NCI-H128 (cell line): ENCODE measurements around the gene CSRNP3.

Source experiments
- DNase-seq: peaks from one replicate; lab custom pipeline; 2025; ENCODE audit not compliant: unreplicated experiment; lab: John Stamatoyannopoulos, UW

CSRNP3 gene

GRCh38 chr2:165678882-165679281, 209.4 kb downstream of the CSRNP3 start:
- DNase-seq: no peak

- no peak for DNase-seq
These were observed 210.1 kb downstream of the CSRNP3 start for GRCh38 chr2:165679621-165680020.

- DNase-seq: no peak
These were observed 212.3 kb downstream of the CSRNP3 start for GRCh38 chr2:165681841-165682240.

DNA sequence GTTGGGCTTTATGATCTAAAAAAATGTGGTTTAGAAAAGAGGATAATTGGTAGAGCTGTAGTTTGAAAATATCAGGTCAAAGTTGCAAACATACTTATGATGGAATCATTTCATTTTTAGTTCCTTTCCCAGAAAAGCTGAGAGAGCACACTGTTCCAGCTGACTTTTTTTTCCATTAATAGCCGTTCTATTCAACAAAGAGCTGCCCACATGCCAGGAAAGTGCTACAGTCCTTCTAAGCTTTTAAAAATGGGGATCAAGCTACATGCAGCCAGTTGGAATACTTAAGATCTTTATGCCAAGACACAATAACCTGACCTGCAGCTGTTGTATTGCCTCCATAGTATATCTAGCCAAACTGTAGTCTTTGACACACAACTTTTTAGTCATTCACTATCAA, 213.0 kb downstream of the CSRNP3 start:
- DNase-seq: no peak

DNA sequence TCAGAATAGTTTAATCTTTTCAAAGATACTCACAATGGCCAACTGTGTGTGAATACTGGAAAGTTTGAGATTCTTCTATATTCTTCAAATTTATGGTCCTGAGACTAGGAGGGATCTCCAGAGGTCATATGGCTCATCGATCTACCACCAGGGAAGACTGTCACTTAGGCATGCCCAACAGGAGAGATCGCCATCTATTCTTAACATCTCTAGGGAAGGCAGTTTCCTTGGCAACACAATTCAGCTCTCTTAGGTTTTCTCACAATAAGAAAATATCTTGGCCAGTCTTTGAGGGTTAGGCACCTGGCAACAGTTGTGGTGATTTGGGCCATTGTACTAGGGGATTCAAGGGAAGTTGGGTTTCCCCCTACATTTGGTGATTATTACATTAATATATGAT, 217.3 kb downstream of the CSRNP3 start:
- no peak for DNase-seq

- no peak for DNase-seq
These were observed 218.0 kb downstream of the CSRNP3 start for GRCh38 chr2:165687426-165688002.

DNA sequence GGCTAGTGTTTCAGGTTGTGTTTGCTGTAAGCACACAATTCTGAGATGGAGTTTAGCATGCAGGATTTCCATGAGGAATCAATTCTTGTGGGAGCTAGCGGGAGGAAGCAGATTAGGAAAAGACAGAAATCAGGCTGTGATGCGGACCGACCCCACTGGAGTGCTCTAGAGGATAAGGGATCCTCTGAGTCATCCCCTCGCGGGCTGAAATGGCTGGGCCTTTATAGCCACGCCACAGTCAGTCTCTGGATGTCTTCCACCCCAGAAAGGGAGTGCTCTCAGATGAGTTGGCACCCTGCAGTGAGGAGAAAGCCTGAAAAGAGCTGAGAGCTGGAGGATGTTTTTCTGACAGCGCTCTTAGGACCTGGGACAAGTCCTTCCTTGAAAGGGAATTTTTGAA, 222.1 kb downstream of the CSRNP3 start:
- no peak for DNase-seq

- DNase-seq: no peak
These were observed 223.4 kb downstream of the CSRNP3 start for GRCh38 chr2:165692906-165693305.

GRCh38 chr2:165693838-165694237, 224.3 kb downstream of the CSRNP3 start:
- DNase-seq: no peak

DNA sequence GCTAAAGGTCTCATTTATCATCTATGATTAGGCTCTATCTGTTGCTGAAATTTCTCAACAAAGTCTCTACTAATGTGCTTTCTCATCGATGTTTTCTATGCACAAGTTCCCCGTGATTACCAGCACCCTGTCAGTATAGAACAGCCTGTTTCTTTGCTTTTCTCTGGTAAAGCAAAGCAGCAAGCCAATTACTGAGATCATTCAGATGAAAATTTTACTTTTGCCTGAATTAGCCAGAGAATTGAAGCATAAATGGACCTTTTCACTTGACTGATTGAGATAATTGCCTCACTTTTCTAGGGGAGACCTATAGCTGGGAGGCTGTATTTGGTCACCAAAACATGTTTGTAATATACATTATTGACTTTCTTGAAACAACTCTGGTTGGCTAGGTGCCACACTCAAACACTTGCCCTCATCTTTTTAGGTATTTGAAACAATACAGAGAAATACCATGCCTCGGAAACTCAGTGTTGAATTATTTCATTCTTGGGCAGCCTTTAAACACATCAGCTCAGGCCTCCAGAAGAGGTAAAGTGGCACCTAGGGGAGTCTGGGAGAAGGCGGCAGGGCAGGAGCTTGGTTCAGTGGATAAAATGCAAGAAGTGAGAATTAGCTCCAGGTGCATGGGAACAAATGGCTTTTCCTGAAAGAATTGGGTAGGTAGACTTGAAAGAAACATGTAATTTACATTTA, 228.4 kb downstream of the CSRNP3 start:
- no peak for DNase-seq

GRCh38 chr2:165698444-165698884, 229.0 kb downstream of the CSRNP3 start:
- peak; percentile 3 for DNase-seq

- no peak for DNase-seq
These were observed 230.4 kb downstream of the CSRNP3 start for GRCh38 chr2:165699946-165700345.

GRCh38 chr2:165700531-165700930, 231.0 kb downstream of the CSRNP3 start:
- no peak for DNase-seq

DNA sequence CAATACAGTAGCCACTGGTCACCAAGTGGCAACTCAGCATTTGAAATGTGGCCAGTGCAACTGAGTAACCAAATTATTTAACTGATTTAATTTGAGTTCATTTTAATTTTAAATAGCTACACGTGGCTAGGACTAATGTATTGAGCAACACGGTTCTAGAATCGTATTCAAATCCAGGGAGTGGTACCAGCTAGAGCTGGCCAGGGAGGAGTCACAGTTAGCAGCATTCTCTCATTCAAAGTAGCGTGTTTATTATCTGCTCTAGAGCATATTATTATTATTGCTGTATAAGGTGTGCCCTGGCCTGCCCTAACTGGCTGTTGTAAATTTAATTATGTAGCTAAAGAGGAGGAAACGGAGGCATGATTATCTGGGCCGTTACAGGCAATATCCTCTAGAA, 231.6 kb downstream of the CSRNP3 start:
- DNase-seq: no peak

DNA sequence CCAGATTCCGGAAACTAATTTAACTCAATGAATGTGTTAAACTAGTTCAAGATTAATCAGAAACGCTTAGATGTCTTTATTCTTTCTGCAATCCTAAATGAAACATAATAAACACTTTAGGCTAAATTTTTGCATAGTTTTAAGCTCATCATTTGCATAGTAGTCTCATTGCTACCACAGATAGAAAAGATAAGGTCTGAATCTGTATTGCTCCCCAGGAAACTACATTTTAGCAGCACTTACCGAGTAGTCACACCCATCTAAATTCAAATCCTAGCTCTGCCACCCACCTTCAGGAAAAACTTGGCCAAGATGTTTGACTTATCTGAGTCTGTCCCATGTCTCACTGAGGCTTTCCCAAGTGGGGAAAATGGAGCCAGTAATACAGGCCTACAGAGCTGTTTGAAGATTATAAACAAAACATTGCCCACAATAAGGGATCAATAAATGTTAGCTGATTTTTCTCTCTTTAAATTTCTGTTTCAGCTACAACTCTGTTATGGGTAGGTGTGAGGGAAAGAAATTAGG, 237.5 kb downstream of the CSRNP3 start:
- no peak for DNase-seq

DNA sequence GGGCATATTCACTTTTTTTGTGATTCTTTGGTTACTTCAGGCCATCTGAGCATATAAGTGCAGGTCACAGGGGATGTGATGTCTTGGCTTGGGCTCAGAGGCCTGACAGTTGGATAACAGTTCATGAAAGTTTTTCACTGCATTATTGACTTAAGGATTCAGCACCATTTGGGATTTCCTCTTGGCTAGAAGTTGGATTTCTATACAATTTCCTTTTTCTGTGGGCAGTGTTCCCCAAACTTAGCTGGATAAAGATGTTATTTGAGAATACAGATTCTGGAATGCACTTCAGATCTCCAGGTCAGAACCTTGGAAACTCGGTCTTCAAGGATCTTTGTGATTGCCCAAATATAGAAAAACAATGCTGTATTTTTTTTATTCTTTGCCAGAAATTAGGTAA, 246.6 kb downstream of the CSRNP3 start:
- no peak for DNase-seq

DNA sequence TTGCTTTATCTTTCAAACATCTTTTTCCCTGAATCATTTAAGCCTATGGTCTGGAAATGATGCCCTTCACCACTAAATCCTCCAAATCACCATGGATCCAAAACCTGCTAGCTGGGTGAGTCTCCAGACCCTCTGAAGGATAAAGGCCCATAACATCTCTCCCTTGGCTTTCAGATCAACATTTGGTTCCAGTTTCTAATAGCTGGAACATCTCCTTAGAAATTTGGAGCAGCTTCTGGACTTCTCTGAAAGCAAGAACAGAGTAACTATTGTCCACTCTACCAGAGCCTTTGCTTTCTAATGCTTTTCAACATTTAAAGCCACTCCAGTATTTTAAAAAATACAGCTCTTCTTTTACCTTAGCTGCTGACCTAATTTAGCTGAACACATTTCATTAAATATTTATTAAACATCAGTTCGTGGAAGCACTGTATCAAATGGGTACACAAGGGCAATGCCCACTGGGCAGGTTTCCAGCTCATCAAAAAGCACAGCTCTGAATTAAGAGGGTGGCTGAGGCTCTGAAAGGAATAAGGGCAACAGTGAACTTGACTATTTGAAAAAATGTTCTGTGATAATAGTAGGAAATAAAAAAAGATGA, 249.2 kb downstream of the CSRNP3 start:
- DNase-seq: no peak

DNA sequence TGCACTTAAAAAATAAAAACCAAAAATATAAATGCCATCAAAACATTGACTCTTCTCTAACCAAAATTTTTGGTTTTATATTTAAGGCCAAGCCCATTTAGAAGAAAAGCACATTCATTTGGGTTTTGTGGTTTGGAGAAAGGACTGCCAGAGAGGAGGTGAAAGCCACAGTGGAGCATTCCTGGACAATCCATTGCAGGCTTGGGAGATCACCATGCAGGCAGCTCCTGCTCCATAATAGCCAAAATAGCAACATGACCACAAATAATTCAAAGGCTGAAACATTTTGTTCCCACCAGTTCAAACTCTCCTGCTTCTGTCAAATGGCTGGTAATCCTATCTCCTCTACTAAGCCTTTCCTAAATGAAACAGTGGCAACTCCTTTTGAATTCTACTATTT, 251.0 kb downstream of the CSRNP3 start:
- DNase-seq: no peak

DNA sequence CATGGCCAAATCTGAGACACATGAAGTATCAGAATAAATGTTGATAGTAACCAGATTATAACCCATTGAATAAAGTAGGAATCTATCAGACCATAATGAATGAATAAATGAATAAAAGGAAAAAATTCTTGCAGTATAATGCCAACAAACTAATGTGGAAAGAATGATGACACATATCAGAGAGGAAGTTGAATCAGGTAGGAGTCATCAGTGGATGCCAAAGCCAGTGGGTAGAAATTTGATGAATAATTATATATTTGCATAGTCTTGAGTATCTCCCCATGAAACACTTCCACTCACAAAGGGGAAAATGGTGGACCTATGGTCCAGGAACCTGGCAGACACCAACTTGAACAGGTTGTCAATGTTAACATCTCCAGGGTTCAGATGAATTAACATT, 255.9 kb downstream of the CSRNP3 start:
- DNase-seq: no peak
